ENCODE results near the gene TTLL11. TPM values are rescaled to one million over a fixed set of nuclear protein-coding genes. Genes with fewer than 3 reads are reported as not detected.

The TTLL11 gene
- total and polyA plus RNA-seq, 2 experiments from 2014 or later, result 5.1 to 6.3 TPM

DNA sequence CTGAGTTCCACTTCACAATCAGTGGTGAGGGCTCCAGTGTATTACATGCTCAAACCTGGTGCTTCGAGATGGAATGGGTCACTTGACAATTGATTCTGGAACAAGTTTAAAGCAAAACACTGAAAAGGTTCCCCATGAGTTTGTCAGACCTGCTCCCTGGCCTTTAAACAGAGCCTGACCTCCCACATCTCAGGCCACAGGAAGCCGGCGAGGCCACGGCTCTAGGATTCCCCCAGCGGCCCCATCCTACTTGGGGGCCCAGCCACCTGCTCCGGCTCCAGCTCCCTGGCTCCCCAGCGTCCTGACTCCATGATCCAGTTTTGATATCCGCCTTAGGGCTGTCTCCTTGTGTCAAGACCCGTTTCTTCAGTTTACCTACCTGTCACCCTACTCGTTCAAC, 62.0 kb downstream of the TTLL11 start:
- Histone ChIP-seq H3K4me3 (no peak overlapping the region), H3K9me3 (ENCODE audit: low read depth) (no peaks in the 10 kb centered on the region), H3K79me2 (ENCODE audit: insufficient read depth) (no peaks in the 10 kb centered on the region), H3K27ac (no peak overlapping the region), H3K27me3 (replicated peaks; ENCODE audit: insufficient read depth) (no peaks in the 10 kb centered on the region), H3K4me1 (ENCODE audit: insufficient read depth) (peaks cover 18% of the 10 kb centered on the region), H2AFZ (no peak overlapping the region), H3K36me3 (ENCODE audit: low read depth) (no peaks in the 10 kb centered on the region), H3K9ac (no peak overlapping the region), H3K9me2 (ENCODE audit: insufficient read depth) (no peaks in the 10 kb centered on the region), H3K4me2 (ENCODE audit: unreplicated experiment) (no peak overlapping the region), H4K20me1 (ENCODE audit: insufficient read depth) (no peaks in the 10 kb centered on the region), H3F3A (ENCODE audit: insufficient read depth) (peaks cover 6% of the 10 kb centered on the region)
- no peak for DNase-seq
- WGBS, 2 experiments (ENCODE audit: low coverage in 1 of 2, low lambda C conversion rate in 2 of 2, missing lambda C conversion rate in 2 of 2), result 84 to 88% methylated on average over 10 of the region's 10 CpGs
- TF ChIP-seq EZH2 (IDR thresholded peaks at IDR 0.05; ENCODE audit: insufficient read depth, poor library complexity, severe bottlenecking) (no peak), EZH2phosphoT487 (IDR thresholded peaks at IDR 0.05; ENCODE audit: insufficient read depth, low read depth) (no peak)
- in situ Hi-C loops (cut with MboI), result no loop called here

DNA sequence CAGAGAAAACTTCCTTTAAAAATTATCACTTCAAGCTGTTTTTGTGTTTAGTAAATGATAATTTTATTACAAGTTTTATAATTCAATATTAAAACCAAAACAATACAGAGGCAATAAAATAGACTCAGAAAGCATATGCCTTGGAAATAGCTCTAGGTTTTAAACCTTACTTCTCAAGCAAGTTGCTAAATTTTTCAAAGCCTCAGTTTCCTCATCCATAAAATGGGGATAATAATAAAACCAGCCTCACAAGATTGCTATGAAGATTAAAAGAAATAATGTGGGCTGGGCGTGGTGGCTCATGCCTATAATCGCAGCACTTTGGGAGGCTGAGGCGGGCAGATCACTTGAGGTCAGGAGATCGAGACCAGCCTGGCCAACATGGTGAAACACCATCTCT, 62.8 kb downstream of the TTLL11 start:
- 98 to 99% methylated on average over 4 of the region's 4 CpGs for WGBS, 2 experiments (ENCODE audit: low coverage in 1 of 2, low lambda C conversion rate in 2 of 2, missing lambda C conversion rate in 2 of 2)
- Histone ChIP-seq H3K36me3 (ENCODE audit: low read depth) (no peaks in the 10 kb centered on the region), H3K9me3 (ENCODE audit: low read depth) (no peaks in the 10 kb centered on the region), H3K4me2 (ENCODE audit: unreplicated experiment) (no peak overlapping the region), H4K20me1 (ENCODE audit: insufficient read depth) (no peaks in the 10 kb centered on the region), H3K4me3 (no peak overlapping the region), H3K79me2 (ENCODE audit: insufficient read depth) (no peaks in the 10 kb centered on the region), H3K9ac (no peak overlapping the region), H2AFZ (no peak overlapping the region), H3F3A (ENCODE audit: insufficient read depth) (peaks cover 6% of the 10 kb centered on the region), H3K27me3 (replicated peaks; ENCODE audit: insufficient read depth) (no peaks in the 10 kb centered on the region), H3K9me2 (ENCODE audit: insufficient read depth) (no peaks in the 10 kb centered on the region), H3K27ac (no peak overlapping the region), H3K4me1 (ENCODE audit: insufficient read depth) (peaks cover 16% of the 10 kb centered on the region)
- in situ Hi-C loops (cut with MboI), result no loop called here
- DNase-seq, result no peak
- TF ChIP-seq EZH2 (IDR thresholded peaks at IDR 0.05; ENCODE audit: insufficient read depth, poor library complexity, severe bottlenecking) (no peak), EZH2phosphoT487 (IDR thresholded peaks at IDR 0.05; ENCODE audit: insufficient read depth, low read depth) (no peak)

DNA sequence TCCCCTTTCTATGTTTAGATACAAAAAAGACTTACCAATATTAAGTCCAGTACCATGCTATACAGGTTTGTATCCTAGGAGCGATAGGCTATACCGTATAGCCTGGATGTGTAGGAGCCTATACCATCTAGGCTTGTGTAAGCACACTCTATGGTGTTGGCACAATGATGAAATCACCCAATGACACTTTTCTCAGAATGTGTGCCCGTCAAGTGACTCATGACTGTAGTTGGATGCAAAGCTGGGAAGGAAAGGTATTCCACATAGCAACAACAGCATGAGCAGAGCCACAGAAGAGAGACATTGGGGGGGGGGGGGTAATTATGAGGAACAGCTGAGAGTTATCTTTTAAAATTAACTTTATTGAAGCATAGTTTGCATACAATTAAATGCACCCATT, 63.2 kb downstream of the TTLL11 start:
- TF ChIP-seq EZH2phosphoT487 (IDR thresholded peaks at IDR 0.05; ENCODE audit: insufficient read depth, low read depth), result no peak
- TF ChIP-seq EZH2 (IDR thresholded peaks at IDR 0.05; ENCODE audit: insufficient read depth, poor library complexity, severe bottlenecking), result no peak
- H3K4me1 ChIP-seq (ENCODE audit: insufficient read depth), result peaks cover 16% of the 10 kb centered on the region
- no peaks in the 10 kb centered on the region for H3K36me3 ChIP-seq (ENCODE audit: low read depth)
- peak; percentile 28 for DNase-seq
- no peak overlapping the region for H2AFZ ChIP-seq
- H3K79me2 ChIP-seq (ENCODE audit: insufficient read depth), result no peaks in the 10 kb centered on the region
- peaks cover 6% of the 10 kb centered on the region for H3F3A ChIP-seq (ENCODE audit: insufficient read depth)
- no peaks in the 10 kb centered on the region for H3K9me3 ChIP-seq (ENCODE audit: low read depth)
- in situ Hi-C loops (cut with MboI), result no loop called here
- no peak overlapping the region for H3K27ac ChIP-seq
- H3K27me3 ChIP-seq (replicated peaks; ENCODE audit: insufficient read depth), result no peaks in the 10 kb centered on the region
- 87 to 91% methylated on average over 3 of the region's 3 CpGs for WGBS, 2 experiments (ENCODE audit: low coverage in 1 of 2, low lambda C conversion rate in 2 of 2, missing lambda C conversion rate in 2 of 2)
- H4K20me1 ChIP-seq (ENCODE audit: insufficient read depth), result no peaks in the 10 kb centered on the region
- no peak overlapping the region for H3K4me3 ChIP-seq
- H3K4me2 ChIP-seq (ENCODE audit: unreplicated experiment), result no peak overlapping the region
- H3K9ac ChIP-seq, result no peak overlapping the region
- no peaks in the 10 kb centered on the region for H3K9me2 ChIP-seq (ENCODE audit: insufficient read depth)

DNA sequence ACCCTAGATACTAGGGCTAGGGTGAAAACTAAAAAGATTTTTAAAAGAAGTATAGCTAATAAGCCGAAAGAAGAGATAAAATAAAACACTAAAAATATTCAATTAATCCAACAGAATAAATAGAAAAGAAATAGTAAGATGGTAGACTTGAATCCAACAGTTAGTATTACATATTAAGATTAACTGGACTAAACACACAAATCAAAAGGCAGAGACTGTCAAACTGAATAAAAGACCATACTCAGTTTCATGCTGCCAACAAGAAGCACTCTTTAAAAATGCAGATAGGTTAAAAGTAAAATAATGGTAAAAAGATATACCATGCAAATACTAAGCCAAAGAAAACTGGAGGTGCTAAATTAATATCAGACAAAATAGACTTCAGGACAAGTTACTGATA, 65.0 kb downstream of the TTLL11 start:
- Histone ChIP-seq H3K27me3 (replicated peaks; ENCODE audit: insufficient read depth) (no peaks in the 10 kb centered on the region), H3K79me2 (ENCODE audit: insufficient read depth) (no peaks in the 10 kb centered on the region), H3K9me2 (ENCODE audit: insufficient read depth) (no peaks in the 10 kb centered on the region), H2AFZ (no peak overlapping the region), H3K36me3 (ENCODE audit: low read depth) (no peaks in the 10 kb centered on the region), H3F3A (ENCODE audit: insufficient read depth) (peaks cover 6% of the 10 kb centered on the region), H3K27ac (no peak overlapping the region), H3K4me3 (no peak overlapping the region), H4K20me1 (ENCODE audit: insufficient read depth) (no peaks in the 10 kb centered on the region), H3K4me1 (ENCODE audit: insufficient read depth) (peaks cover 16% of the 10 kb centered on the region), H3K9me3 (ENCODE audit: low read depth) (no peaks in the 10 kb centered on the region), H3K9ac (no peak overlapping the region), H3K4me2 (ENCODE audit: unreplicated experiment) (no peak overlapping the region)
- DNase-seq, result no peak
- in situ Hi-C loops (cut with MboI), result no loop called here
- WGBS, 2 experiments (ENCODE audit: low coverage in 1 of 2, low lambda C conversion rate in 2 of 2, missing lambda C conversion rate in 2 of 2), result 97 to 100% methylated on average over 1 of the region's 1 CpG
- TF ChIP-seq EZH2phosphoT487 (IDR thresholded peaks at IDR 0.05; ENCODE audit: insufficient read depth, low read depth) (no peak), EZH2 (IDR thresholded peaks at IDR 0.05; ENCODE audit: insufficient read depth, poor library complexity, severe bottlenecking) (no peak)

DNA sequence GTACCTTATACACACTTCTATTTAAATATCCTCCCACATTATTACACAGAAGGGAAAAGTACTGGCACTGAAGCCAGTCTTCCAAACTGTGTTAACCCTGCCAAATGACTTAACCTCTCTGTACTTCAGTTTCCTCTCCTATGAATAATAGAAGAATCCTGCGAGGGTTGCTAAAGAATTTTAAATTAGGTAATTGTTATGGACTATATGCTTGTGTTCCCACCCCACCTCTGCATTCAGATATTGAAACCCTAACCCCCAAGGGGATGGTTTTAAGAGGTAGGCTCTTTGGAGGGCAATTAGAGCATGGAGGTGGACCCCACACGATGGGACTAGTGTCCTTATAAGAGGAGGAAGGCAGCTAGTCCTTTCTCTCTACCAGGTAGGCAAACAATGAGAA, 72.7 kb downstream of the TTLL11 start:
- in situ Hi-C loops (cut with MboI), result no loop called here
- TF ChIP-seq EZH2 (IDR thresholded peaks at IDR 0.05; ENCODE audit: insufficient read depth, poor library complexity, severe bottlenecking), result no peak
- TF ChIP-seq EZH2phosphoT487 (IDR thresholded peaks at IDR 0.05; ENCODE audit: insufficient read depth, low read depth), result no peak
- no peak overlapping the region for H3K4me2 ChIP-seq (ENCODE audit: unreplicated experiment)
- no peaks in the 10 kb centered on the region for H3K27me3 ChIP-seq (replicated peaks; ENCODE audit: insufficient read depth)
- no peaks in the 10 kb centered on the region for H3K9me3 ChIP-seq (ENCODE audit: low read depth)
- peak; percentile 69 for DNase-seq
- no peak overlapping the region for H3K9ac ChIP-seq
- peaks cover 12% of the 10 kb centered on the region for H3K4me1 ChIP-seq (ENCODE audit: insufficient read depth)
- H2AFZ ChIP-seq, result no peak overlapping the region
- no peak overlapping the region for H3K27ac ChIP-seq
- H3K9me2 ChIP-seq (ENCODE audit: insufficient read depth), result no peaks in the 10 kb centered on the region
- H4K20me1 ChIP-seq (ENCODE audit: insufficient read depth), result no peaks in the 10 kb centered on the region
- no peak overlapping the region for H3K4me3 ChIP-seq
- no peaks in the 10 kb centered on the region for H3K79me2 ChIP-seq (ENCODE audit: insufficient read depth)
- 70 to 74% methylated on average over 2 of the region's 2 CpGs for WGBS, 2 experiments (ENCODE audit: low coverage in 1 of 2, low lambda C conversion rate in 2 of 2, missing lambda C conversion rate in 2 of 2)
- no peaks in the 10 kb centered on the region for H3K36me3 ChIP-seq (ENCODE audit: low read depth)
- 0 out of 2 replicates have a peak, but pooled peaks cover 9% of the 10 kb centered on the region for H3F3A ChIP-seq (ENCODE audit: insufficient read depth)
